Stimulated activated CD4-positive, alpha-beta T cell treated with anti-CD3 and anti-CD28 coated beads, Interleukin-12 subunit alpha, Interleukin-12 subunit beta, amount 100 ng/mL, for 24 hours (primary cell): ENCODE data around the gene TM4SF5.

ENCODE experiments used
- DNase-seq, 2 experiments: peaks; one replicate each; pipeline ENCODE4 v3.0.0-alpha.2; 2020; ENCODE audit warnings: low read depth in 2 of 2

Gene TM4SF5

GRCh38 chr17:4747847-4748246 is 23.8 kb upstream of the TM4SF5 start:
- no peak for DNase-seq

- DNase-seq, result no peak
Observed at GRCh38 chr17:4748686-4749085, 23.0 kb upstream of the TM4SF5 start.

- no peak for DNase-seq
Observed at GRCh38 chr17:4750606-4751005, 21.1 kb upstream of the TM4SF5 start.

GRCh38 chr17:4751932-4752331 is 19.8 kb upstream of the TM4SF5 start:
- DNase-seq, result no peak

GRCh38 chr17:4753392-4753791 is 18.3 kb upstream of the TM4SF5 start:
- no peak for DNase-seq

GRCh38 chr17:4759776-4760236 is 11.9 kb upstream of the TM4SF5 start:
- no peak for DNase-seq

- DNase-seq, result no peak
Observed at GRCh38 chr17:4764595-4764994, 7.1 kb upstream of the TM4SF5 start.

- DNase-seq, result no peak
Observed at GRCh38 chr17:4766201-4766600, 5.5 kb upstream of the TM4SF5 start.

- DNase-seq, result no peak
Observed at GRCh38 chr17:4766723-4767122, 5.0 kb upstream of the TM4SF5 start.

- DNase-seq, result no peak
Observed at GRCh38 chr17:4768298-4768697, 3.4 kb upstream of the TM4SF5 start.

GRCh38 chr17:4769628-4770027 is 2.1 kb upstream of the TM4SF5 start:
- no peak for DNase-seq

GRCh38 chr17:4772235-4772613 is 538 bp downstream of the TM4SF5 start:
- DNase-seq, result no peak

GRCh38 chr17:4777969-4778760 is 6.5 kb downstream of the TM4SF5 start:
- DNase-seq, result no peak

- no peak for DNase-seq
Observed at GRCh38 chr17:4780325-4780955, 8.8 kb downstream of the TM4SF5 start.

- no peak for DNase-seq
Observed at GRCh38 chr17:4782652-4783051, 11.0 kb downstream of the TM4SF5 start.

- no peak for DNase-seq
Observed at GRCh38 chr17:4785311-4786105, 13.8 kb downstream of the TM4SF5 start.

GRCh38 chr17:4786106-4786511 is 14.4 kb downstream of the TM4SF5 start, which contains the start of gene VMO1:
Gene VMO1 (minus strand): TSS chr17:4786364. CDS start chr17:4786352, 12 bp downstream.
- DNase-seq, result no peak

GRCh38 chr17:4786516-4786915 is 14.8 kb downstream of the TM4SF5 start:
- DNase-seq, result no peak

GRCh38 chr17:4788159-4788806 is 16.6 kb downstream of the TM4SF5 start:
- DNase-seq, result no peak

GRCh38 chr17:4788807-4789700 is 17.4 kb downstream of the TM4SF5 start, which contains the start of gene GLTPD2:
Gene GLTPD2 (plus strand): TSS chr17:4788964. CDS start chr17:4789012, 48 bp downstream.
- DNase-seq, result no peak

GRCh38 chr17:4789701-4789950 is 17.9 kb downstream of the TM4SF5 start:
- DNase-seq, result no peak
